Middle frontal gyrus (tissue), 1 donor: ENCODE measurements around the gene TRIP13.

Source experiments
- DNase-seq: peaks from one replicate; pipeline ENCODE4 v3.0.0-alpha.2; 2015; ENCODE audit warnings: low spot score; ENCODE audit errors: extremely low spot score

The TRIP13 gene

DNA sequence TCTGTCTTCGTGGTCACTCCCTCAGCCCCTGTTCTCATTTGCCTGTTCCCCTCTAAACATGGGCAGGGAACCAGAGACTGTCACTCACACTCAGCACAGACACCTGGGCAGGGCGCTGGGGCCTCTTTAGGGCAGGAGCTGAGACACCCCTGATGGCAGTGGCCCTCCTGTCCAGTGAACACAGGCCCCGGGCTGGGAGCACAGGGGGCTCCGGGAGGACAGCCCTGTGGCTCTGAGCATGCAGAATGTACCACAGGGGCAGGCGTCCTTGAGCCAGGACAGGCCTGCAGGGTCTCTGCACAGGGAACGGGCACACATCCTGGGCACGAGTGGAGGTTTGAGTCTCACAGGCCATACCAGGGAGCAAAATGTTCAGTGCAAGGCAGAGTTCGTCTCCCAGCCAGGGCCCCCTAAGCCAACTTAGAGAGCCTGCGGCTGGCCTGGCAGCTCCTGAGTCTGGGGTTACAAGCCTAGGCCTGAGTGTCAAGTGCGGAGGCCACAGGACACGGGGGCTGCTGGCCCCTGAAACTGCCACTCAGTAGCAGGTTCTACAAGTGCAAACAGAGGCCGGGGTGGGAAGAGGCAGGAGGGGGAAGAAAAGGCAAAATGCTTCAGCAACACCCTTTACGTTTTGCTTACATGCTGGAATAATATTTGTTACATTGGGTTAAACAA lies 60.0 kb downstream of the TRIP13 start:
- no peak for DNase-seq

- no peak for DNase-seq
Measured at GRCh38 chr5:953535-954449, 61.1 kb downstream of the TRIP13 start.

DNA sequence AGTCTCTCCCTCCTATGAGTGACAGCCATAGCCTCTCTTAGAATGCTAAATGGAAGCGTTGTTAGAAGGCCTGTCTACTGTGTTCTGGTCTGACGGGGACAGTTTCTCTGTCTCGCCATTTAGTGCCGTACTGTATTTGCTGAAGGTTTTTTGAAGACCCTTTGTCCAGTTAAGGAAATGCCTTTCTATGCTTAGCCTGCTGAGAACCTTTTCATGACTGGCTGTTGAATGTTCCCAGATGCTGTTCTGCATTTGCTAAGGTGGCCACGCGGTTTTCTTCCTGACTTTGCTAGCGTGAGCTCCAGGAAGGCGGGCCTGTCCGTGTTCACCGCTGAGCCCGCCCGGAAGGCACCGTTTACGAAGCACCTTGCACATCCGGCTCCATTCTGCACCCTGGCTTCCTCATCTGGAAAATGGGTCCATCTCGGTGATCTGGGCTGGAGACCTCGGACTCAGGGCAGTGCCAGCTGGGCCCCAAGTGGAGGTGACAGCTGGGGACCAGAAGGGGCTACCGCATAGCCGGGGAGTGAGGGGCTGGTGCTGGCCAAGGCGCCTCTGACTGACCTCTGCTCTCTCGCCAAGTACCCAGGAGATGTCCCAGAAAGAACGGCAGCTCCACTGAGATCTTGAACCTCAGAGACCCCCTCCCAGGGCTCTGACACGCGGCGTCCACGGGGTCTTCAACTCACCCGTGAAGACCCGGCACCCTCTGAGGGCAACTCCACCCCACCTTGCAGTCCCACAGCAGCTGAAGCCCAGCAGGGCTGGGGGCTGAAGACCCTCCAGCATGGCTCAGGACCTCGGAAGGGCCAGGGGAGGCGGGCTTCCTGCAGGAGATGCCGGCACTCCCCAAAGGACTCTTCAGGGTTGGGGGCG lies 63.4 kb downstream of the TRIP13 start:
- no peak for DNase-seq

- no peak for DNase-seq
Measured at GRCh38 chr5:956941-957747, 64.5 kb downstream of the TRIP13 start.

DNA sequence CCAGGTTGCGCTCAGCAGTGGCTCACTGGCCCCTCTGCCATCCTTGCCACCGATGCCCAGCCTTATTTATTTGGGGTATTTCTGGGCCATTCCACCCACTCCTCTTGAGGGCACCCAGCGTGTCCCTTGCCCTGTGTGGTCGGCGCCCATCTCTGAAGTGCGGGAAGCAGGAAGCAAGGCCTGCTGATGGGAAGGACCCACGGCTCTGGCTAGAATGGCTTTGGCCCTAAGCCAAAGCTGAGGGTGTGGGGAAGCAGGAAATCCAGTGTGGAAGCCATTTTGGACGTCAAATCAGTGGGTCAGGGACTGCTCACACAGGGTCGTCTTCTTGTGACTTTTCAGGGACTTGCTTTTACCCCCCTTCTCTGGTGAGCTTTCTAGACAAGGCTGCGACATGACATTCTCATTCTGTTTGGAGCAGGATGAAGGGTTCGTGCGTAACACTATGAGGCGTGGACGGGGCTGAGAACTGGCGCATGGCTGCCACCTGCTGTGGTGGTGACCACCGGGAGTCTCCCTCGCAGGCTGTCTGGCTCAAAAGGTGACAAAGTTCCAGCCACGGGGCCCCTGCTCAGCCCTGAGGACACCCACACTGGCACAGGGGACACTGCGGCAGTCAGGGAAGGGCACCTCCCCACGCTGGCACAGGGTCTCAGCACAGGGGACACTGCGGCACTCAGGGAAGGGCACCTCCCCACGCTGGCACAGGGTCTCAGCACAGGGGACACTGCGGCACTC lies 65.2 kb downstream of the TRIP13 start:
- no peak for DNase-seq

DNA sequence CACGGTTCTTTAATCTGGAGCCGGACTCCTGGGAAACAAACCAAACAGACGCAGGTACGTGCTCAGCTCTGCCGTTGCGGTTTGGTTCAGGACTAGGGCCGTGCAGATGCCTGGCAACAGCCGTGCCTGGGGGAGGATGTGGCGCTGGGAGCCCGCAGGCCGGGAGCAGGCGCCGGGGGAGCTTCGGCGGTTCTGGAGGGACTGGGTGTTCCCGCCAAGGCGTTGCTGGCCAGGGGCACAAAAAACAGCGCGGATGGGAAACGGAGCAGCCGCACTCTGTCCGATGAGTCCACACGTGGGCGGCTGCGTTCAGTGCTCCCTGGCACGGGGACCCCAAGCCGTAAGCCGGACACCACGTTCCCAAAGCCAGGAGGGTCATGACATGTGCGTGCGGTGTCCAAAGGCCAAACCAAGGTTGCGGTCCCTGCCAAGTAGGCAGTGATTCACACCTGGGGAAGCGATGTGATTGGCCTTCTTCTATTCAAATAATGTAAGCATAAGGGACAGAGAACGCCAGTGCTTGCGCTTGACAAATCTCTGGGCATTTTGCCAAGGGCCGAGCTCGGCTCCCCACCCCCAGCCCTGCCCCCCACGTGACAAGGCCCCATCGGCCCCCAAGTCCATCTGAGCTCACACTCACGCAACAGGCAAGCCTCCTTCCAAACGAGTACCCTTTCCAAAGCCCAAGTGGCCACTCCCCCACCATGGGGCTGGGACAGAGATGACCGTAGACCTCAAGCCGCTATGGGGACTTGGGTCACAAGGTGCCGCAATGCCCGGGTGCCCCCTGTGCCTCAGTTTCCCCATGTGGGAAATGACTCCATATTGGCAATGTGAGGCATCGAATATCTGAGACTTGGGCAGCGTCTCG lies 66.3 kb downstream of the TRIP13 start:
- no peak for DNase-seq

DNA sequence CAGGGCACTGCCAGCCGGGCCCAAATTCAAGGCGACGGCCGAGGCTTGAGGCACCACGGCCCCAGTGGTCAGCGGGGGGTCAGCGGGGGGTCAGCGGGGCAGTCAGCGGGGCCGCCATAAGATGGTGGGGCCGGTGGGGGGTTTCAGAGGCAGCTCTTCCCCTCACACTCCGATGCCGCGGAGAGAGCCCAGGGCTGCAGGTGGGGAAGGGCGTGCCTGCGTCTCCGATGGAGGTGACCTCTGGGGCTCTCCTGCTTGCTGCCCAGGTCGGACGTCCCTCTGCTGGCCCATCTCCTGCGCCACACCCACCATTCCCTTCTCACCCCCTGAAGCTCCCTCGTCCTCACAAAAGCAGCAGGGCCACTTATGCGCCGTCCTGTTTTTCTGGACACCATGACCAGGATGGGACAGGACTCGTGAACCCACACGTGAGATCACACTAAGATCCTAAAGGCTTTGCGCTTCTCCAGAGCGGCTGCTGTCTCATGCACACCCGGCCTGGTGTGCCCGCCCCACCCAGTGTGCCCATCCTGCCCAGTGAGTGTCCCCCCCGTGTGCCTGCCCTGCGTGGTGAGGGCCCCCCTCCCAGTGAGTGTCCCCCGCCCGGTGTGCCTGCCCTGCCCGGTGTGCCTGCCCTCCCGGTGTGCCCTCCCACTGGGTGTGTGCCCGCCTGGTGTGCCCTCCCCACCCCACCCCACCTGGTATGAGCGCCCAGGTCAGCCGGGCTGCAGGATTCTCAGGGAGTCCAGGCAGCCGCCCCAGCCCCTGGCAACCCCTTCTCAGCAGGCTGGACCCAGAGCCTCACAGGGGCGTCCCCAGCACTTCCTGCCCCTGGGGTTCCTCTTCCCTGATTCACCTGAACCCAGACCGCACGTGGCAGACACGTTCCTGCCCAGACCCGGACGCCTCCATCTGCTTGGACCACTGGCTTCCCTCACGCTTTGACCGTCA lies 67.2 kb downstream of the TRIP13 start:
- no peak for DNase-seq

DNA sequence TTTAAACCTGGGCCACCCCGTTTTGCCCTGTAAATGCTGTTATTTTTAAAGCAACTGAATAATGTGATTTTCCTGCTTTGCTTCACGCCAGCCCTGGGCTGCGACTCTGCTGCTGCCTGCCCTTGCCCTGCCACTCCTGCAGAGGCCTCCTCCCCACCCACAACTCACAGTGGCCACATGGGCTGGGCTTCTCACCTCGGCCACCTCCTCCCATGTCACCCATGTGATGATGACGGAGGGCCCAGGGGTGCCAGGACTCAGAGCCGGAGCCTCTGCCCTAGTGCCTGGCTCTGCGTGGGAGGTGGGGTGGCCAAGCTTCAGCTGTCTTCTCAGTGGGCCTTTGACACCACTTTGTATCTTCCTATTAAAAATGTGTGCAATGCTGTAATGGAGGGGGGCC lies 67.9 kb downstream of the TRIP13 start:
- DNase-seq, result no peak

- DNase-seq, result no peak
Measured at GRCh38 chr5:961002-961710, 68.5 kb downstream of the TRIP13 start.

- no peak for DNase-seq
Measured at GRCh38 chr5:961711-962240, 69.1 kb downstream of the TRIP13 start.

DNA sequence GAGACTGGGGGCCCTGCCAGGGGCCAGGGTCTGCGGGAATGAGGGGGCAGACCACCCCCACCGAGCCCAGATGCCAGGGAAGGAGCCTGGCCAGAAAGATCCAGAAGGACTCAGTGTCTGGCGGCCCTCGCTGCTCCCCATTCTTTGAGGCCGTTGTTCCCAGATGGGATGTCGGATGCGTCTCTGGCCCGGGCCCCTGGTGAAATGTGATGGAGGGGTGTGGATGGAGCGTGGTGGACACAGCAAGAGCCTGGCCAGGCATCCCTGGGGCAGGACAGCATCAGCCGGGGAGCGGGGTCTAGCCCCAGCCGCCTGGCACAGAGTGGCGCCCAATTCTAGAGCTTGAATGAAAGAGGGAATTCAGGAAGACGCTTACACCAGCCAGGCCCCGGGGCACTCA lies 69.7 kb downstream of the TRIP13 start:
- no peak for DNase-seq

GRCh38 chr5:962801-963200 lies 70.1 kb downstream of the TRIP13 start:
- DNase-seq, result no peak

DNA sequence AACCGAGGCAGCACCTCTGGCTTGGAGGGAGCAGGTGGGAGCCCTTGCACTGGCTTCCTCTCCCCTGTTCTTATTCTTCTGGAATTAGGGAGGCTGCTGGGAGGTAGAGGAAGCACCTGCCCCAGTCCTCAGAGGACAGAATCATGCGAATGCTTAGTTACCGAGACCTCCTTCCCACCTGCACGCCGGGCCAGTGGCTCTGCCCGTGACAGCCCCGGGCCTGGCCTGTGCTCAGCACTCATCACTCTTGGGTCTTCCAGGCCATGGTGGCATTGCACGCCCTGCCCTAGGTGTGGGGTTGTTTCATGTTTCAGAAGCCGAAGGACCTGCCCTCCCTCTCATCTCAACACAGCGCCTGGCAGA lies 70.6 kb downstream of the TRIP13 start:
- no peak for DNase-seq

- DNase-seq, result no peak
Measured at GRCh38 chr5:963673-964531, 71.2 kb downstream of the TRIP13 start.

DNA sequence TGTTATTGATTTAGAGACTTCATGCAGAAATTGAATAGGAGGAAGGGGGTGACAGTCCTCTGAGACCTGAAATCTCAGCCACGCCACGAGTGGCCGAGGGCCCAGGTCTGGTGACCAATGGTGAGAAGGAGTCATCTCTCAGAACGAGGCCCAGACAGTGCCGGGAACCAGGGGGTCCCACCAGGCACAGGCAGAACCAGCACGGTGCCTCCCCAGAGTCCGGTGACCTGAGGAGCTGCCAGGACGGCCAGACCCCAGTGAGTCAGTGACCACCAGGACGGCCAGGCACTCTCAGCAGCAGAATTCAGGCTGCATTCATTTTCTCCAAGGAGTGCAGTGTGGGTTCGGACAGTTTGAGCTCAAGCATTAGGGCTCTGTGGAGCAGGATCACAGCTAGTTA lies 72.1 kb downstream of the TRIP13 start:
- no peak for DNase-seq

DNA sequence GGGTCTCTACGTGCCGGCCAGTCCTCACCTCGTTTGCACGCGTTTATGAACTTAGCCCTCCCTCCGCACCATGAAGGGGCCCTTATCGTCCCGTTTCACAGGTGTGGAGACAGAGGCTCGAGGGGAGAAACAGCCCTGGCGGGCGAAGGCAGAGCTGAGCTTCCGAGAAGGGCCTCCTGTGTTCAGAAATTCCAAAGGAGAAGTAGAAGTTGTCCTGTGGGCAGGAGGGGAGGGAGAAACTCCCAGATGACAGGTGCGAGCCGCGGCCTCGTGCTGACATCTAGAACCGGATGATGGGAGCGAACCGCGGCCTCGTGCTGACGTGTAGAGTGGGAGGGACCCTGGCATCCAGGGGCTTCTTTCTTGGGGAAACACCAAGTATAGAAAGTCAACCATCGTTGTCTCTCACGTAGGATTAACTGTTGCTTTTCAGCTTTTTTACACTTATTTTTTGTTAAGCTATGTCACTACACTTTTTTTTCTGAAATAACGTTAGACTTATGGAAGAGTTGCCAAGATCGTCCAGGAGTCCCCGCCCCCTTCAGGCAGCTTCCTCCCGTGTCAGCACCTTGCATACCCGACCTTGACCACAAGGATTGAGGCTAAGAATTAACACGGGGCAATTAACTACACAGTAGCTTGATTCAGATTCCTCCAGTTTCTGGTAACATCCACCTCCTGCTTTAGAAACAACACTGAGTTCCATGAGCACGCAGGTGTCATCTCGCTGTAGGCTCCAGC lies 73.1 kb downstream of the TRIP13 start:
- DNase-seq, result no peak
